Stimulated activated CD8-positive, alpha-beta memory T cell treated with anti-CD3 and anti-CD28 coated beads, Interleukin-12 subunit alpha, Interleukin-12 subunit beta, amount 100 ng/mL, for 1 hour (primary cell): ENCODE data around the gene EP300.
A peak's percentile ranks its signal among the peaks of the same experiment; 100 is the strongest.
"Not testable (repeated sequence)": the region's sequence is repeated elsewhere in the genome, so short reads cannot be mapped to it uniquely, and the experiment has no call there.

Source experiments
- DNase-seq: peaks from one replicate; pipeline ENCODE4 v3.0.0-alpha.2; 2020; ENCODE audit warnings: low read depth

The EP300 gene

DNA sequence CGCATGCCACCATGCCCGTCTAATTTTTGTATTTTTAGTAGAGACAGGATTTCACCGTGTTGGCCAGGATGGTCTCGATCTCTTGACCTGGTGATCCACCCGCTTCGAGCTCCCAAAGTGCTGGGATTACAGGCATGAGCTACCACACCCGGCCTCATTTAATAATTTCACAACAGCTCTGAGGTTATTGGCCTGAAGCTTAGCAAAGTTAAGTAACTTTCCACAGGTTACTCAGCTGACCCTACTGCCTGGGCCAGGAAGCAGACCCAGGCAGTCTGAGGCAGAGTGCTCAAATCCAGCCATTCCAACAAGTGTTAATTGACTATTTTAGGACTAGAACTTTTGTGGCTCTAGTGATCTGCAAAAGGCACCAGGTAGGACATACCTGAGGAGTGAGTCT, 60.5 kb downstream of the EP300 start:
- DNase-seq, result no peak

GRCh38 chr22:41157083-41157482, 64.7 kb downstream of the EP300 start:
- no peak for DNase-seq

DNA sequence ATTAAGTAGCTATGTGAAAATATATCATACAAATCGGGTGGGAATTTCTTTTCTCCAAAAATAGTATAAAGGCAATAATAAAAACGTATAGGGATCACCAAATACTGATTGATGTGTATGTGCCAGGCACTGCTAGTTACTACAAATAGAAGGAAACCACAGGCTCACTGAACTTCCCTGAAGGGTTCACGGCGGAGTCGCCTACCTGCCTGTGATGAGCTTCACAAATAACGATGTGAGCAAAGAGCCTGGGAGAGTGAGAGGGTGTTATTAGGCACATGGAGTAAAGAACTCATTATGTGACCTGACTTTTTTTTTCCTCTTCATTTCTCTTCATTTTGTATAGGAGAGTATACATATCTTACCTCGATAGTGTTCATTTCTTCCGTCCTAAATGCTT, 76.8 kb downstream of the EP300 start:
- no peak for DNase-seq

DNA sequence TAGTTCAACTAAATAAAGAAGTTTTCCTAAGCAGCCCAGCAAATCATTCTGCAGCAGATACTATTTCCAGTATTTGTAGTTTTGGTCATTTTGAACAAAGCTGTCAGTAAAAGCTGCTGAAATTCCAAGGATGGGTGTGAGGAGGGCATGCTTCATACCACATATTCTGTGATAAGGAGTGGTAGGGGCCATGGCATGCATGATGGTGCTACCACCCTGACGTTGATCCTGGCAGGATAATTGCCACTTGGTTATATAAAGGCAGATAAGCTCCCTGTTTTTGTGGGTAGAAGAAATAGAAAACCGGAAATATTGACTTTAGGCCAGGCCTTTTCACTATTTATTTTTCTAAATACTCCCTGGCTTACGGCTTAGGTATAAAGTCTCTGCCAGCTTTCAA, 79.6 kb downstream of the EP300 start:
- DNase-seq, result no peak

GRCh38 chr22:41175546-41175945, 83.2 kb downstream of the EP300 start:
- DNase-seq, result no peak

DNA sequence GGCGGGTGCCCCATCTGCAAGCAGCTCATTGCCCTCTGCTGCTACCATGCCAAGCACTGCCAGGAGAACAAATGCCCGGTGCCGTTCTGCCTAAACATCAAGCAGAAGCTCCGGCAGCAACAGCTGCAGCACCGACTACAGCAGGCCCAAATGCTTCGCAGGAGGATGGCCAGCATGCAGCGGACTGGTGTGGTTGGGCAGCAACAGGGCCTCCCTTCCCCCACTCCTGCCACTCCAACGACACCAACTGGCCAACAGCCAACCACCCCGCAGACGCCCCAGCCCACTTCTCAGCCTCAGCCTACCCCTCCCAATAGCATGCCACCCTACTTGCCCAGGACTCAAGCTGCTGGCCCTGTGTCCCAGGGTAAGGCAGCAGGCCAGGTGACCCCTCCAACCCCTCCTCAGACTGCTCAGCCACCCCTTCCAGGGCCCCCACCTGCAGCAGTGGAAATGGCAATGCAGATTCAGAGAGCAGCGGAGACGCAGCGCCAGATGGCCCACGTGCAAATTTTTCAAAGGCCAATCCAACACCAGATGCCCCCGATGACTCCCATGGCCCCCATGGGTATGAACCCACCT, 84.7 kb downstream of the EP300 start:
- DNase-seq, result no peak

GRCh38 chr22:41177622-41178424, 85.4 kb downstream of the EP300 start:
- DNase-seq, result no peak

DNA sequence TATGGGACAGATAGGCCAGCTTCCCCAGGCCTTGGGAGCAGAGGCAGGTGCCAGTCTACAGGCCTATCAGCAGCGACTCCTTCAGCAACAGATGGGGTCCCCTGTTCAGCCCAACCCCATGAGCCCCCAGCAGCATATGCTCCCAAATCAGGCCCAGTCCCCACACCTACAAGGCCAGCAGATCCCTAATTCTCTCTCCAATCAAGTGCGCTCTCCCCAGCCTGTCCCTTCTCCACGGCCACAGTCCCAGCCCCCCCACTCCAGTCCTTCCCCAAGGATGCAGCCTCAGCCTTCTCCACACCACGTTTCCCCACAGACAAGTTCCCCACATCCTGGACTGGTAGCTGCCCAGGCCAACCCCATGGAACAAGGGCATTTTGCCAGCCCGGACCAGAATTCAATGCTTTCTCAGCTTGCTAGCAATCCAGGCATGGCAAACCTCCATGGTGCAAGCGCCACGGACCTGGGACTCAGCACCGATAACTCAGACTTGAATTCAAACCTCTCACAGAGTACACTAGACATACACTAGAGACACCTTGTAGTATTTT, 86.1 kb downstream of the EP300 start:
- no peak for DNase-seq

- DNase-seq, result not testable (repeated sequence)
Measured at GRCh38 chr22:41180362-41180761, 88.0 kb downstream of the EP300 start.

DNA sequence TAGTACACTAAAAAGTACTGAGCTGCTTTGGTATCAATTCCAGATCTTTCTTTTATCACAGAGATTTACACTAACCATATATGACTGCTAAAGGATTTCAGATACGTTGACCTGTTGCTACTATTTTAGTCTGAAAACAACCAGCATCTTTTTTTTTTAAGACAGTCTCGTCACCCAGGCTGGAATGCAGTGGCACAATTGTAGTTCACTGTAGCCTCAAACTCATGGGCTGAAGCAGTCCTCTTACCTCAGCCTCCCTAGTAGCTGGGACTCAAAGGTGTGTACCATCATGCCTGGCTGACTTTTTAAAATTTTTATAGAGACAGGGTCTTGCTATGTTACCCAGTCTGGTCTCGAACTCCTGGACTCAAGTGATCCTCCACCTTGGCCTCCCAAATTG, 88.5 kb downstream of the EP300 start:
- no peak for DNase-seq

DNA sequence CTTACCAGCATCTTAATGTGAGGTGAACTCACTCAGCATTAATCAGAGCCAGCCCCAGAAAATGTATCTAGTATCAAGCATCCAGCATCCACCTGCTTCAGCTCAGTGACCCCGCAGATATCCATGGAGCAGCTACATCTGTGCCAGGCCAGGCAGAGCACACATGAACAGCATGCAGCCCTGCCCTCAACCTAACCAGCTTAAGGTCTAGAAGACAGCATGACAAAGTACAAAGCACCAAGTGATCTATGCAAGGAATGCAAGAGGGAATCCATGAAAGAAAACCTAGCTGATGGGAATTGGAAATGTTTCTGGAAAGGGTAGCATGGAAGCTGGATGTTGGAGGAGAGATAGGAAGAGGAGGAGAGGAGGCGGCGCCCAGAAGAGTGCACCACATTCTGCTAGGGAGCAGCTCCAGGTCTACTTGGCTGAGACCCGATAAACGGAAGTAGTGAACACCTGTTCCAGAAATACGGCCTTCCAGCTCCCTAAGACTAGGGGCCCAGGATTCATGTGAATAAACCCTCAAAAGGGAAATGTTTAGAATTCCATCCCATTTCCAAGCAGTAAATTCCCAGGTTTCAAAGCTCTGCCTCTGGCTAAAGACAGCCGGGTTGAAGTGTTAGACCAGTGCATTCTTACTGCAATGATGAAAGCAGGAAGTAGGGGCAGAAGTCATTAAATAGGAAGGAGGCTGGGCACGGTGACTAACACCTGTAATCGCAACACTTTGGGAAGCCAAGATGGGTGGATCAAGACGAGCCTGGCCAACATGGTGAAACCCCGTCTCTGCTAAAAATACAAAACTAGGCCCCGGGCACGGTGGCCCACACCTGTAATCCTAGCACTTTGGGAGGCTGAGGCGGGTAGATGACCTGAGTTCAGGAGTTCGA, 89.2 kb downstream of the EP300 start:
- DNase-seq, result no peak

- DNase-seq, result no peak
Measured at GRCh38 chr22:41184679-41185078, 92.3 kb downstream of the EP300 start.

DNA sequence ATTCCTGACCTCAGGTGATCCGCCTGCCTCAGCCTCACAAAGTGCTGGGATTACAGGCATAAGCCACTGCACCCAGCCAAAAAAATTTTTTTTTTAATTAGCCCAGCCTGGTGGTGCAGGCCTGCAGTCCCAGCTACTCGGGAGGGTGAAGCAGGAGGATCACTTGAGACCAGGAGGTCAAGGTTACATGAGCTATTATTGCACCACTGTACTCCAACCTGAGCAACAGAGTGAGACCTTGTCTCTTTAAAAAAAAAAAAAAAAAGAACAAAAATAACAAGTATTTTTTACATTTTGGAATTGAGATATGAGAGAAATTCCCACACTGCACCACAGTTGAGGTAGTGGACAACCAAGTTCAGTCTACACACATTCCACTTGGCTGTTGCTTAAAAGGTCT, 99.1 kb downstream of the EP300 start:
- no peak for DNase-seq

DNA sequence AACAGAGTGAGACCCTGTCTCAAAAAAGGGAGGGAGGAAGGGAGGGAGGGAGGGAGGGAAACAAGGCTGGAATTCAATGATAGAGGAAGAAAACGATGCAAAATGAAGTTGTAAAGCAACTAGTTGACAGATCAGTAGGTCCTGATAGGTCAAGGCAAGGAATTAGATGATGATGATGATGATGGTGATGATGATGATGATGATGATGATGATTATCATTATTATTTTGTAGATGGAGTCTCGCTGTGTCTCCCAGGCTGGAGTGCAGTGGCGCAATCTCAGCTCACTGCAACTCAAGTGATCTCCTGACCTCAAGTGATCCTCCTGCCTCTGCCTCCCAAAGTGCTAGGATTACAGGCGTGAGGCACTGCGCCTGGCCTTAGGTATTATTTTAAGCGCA, 101.4 kb downstream of the EP300 start:
- no peak for DNase-seq

DNA sequence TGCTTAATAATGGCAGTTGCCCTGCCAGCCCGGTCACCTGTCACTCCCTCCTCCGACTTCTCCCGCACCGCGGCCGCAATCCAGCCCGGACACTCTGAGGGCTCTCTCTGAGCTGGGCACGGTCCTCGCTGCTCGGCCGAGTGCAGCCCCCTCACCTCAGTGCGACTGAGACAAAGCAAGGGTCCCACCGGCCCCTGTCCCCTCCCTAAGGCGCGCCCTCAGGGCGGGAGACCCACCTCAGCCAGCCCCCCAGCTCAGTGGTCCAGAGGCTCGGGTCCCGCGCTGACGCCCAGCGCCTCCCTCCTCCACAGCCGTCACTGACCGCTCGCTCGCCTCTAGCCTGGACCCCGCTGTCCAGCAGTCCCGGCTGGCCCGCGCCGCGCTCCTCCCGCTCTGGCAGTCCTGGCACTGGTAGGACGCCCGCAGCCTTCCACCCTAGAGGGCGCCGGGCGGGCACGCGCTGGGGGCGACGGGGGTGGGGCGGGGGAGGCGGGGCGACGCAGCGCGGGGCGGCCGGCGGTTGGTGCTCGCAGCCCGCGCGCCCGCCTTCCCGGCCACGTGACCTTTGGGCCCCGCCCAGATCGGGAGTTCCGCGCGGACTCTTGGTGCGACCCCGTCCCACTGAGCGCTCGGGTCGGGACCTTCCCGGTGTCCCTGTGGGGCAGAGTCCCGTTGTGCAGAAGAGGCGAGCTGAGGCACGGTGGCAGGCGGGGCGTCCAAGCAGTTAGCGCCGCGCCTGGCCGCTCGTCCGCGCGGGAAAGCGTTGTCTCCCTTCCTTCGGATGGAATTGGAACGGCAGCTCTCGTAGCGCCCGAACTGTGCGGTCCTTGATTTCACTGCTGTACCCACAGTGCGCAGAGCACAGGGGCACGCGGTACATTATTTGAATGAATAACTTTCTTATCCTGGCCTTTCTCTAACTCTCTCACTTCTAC, 104.9 kb downstream of the EP300 start:
- DNase-seq, result peak; percentile 71

DNA sequence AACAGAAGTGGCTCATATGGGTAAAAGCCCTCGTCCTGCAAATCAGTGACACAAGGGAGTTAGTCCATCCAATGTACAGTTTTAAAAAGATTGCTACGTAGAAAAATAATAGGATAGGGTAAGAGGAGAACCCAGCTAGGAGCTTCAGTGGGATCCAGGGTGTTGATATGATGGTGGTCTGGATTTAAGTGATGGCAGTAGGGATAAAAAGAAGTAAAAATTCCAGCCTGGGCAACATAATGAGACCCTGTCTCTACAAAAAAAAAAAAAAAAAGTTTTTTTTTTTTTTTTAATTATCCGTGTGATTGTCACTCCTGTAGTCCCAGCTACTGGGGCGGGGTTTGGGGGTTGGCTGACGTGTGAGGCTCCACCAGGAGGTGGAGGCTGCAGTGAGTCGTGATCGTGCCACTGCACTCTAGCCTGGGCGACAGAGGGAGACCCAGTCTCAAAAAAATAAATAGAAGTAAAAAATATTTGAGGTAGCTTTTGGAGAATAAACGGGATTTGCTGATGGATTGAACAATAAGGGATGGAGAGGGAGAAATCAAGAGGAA, 105.7 kb downstream of the EP300 start:
- DNase-seq, result no peak

- no peak for DNase-seq
Measured at GRCh38 chr22:41201141-41201540, 108.7 kb downstream of the EP300 start.

- no peak for DNase-seq
Measured at GRCh38 chr22:41203118-41203517, 110.7 kb downstream of the EP300 start.

- no peak for DNase-seq
Measured at GRCh38 chr22:41204066-41204465, 111.7 kb downstream of the EP300 start.

- peak; percentile 98 for DNase-seq
Measured at GRCh38 chr22:41204992-41205900, 112.9 kb downstream of the EP300 start, which contains the start of gene L3MBTL2. Gene L3MBTL2, plus strand, starts transcription at chr22:41205312. Its CDS starts 51 bp downstream, at chr22:41205363.
